Heart right ventricle (tissue), 16 donors: ENCODE data around the gene ST6GALNAC4. TPM values are rescaled to one million over a fixed set of nuclear protein-coding genes. Genes with fewer than 3 reads are reported as not detected.

Experiments used
- ATAC-seq, 8 donors: fragments of 200-7000 bp; cut with Tn5 transposase; one replicate each; pipeline ENCODE4 v1.9.1; 2020; ENCODE audit warnings: mild to moderate bottlenecking in 8 of 8, moderate library complexity in 8 of 8, moderate number of reproducible peaks in 1 of 8
- DNase-seq, 2 donors: peaks; one replicate each; pipeline ENCODE4 v3.0.0-alpha.2; 2020
- H3K27ac ChIP-seq, 10 donors: fragments of 200-600 bp; sonication (generic) in 2 of 10; one replicate each; pipeline versions ENCODE4 v1.5.0 to v1.8.0; 2020 to 2022; ENCODE audit warnings: mild to moderate bottlenecking in 3 of 10
- H3K27me3 ChIP-seq, 7 donors: fragments of 200-600 bp; one replicate each; pipeline ENCODE4 v1.8.0; 2021 to 2022; ENCODE audit warnings: mild to moderate bottlenecking in 2 of 7
- H3K36me3 ChIP-seq, 9 donors: fragments of 200-600 bp; sonication (generic) in 1 of 9; one replicate each; pipeline versions ENCODE4 v1.5.0 to v1.8.0; 2020 to 2022; ENCODE audit warnings: mild to moderate bottlenecking in 2 of 9
- H3K4me1 ChIP-seq, 9 donors: fragments of 200-600 bp; sonication (generic) in 1 of 9; one replicate each; pipeline versions ENCODE4 v1.5.0 to v1.8.0; 2020 to 2022; ENCODE audit warnings: mild to moderate bottlenecking in 4 of 9
- H3K4me3 ChIP-seq, 10 donors: fragments of 200-600 bp; sonication (generic) in 2 of 10; one replicate each; pipeline versions ENCODE4 v1.5.0 to v1.8.0; 2020 to 2022; ENCODE audit warnings: mild to moderate bottlenecking in 7 of 10, moderate library complexity in 2 of 10
- H3K9me3 ChIP-seq, 11 donors: fragments of 200-600 bp in 10 of 11; sonication (generic) in 2 of 11; one replicate each; pipeline versions ENCODE4 v1.5.0 to v1.8.0; 2013 to 2022; ENCODE audit warnings: mild to moderate bottlenecking in 2 of 11, control low read depth in 1 of 11, moderate library complexity in 1 of 11
- CTCF ChIP-seq, 9 donors: fragments of 200-600 bp; sonication (generic) in 2 of 9; IDR thresholded peaks; one replicate each; pipeline versions ENCODE4 v1.5.0 to v1.8.0; 2021 to 2022; ENCODE audit warnings: antibody characterized with exemption in 9 of 9, mild to moderate bottlenecking in 5 of 9, moderate library complexity in 1 of 9
- WGBS, 2 donors: extraction: QIAGEN DNeasy Blood & Tissue Kit; methylation state at CpG; one replicate each; pipeline ENCODE4 v1.1.7; 2013; ENCODE audit warnings: inconsistent platforms in 1 of 2; 5-methylcytosine and 5-hydroxymethylcytosine counted together
- intact Hi-C, 10 donors: fragments of 100-400 bp; cut with DNase I; formaldehyde crosslinking; loops; one replicate each; pipeline versions ENCODE4 v1.11.1 to v1.14.2; 2022
- polyA plus RNA-seq, 2 donors: library from polyadenylated mRNA; stranded (reverse); fragments of 200-250 nt; gene quantifications; one replicate each; pipeline ENCODE4 v1.2.3, GENCODE V29; 2013
- total RNA-seq, 10 donors: library from RNA; stranded (reverse); fragmentation: NEBNext Ultra II Directional in 3 of 10; extraction: Animal tissue kit (Norgen Biotek cat#: 25700) in 3 of 10; gene quantifications; one replicate each; pipeline versions ENCODE4 v1.2.1 to v1.2.4, GENCODE V29; 2021 to 2023
- donor health status: Arrhythmogenic right ventricular cardiomyopathy.
- donor health status: ischemic (EF 13 %, LVEDD 7.1; RV severe dilation, severe dysfunction).
- donor health status: healthy with polysubstance abuse.
- donor health status: DM: no; HTN: yes; CAD: no.
- donor health status: DM: no; HTN: no; CAD: no.
- donor health status: ischemic (EF 25% LVEDD 6.9; RV normal size, moderate dysfunction).
- donor health status: ischemic (EF 25% LVEDD 5.7; RV mildly dilated, moderate dysfunction).
- donor health status: healthy.
- donor health status: DM: yes; HTN: yes; CAD: no.
- donor health status: Ischemic cardiomyopathy.
- donor health status: ischemic (EF 35%, LVEDD 5.7; RV mildly dilated, moderate dysfunction).
- donor health status: nonischemic (EF 11% LVEDD 7.7; RV severe dilation, severe dysfunction).
- donor health status: DM: yes; HTN: yes; CAD: no.
- donor health status: PGD.
- donor health status: ischemic (EF 29% LVEDD 5.4; RV normal size, mild dysfunction).
- donor health status: nonischemic (EF 23%, LVEDD 6.1; RV moderate dilation, normal function).

ST6GALNAC4 gene
- total and polyA plus RNA-seq, 12 donors = 10.8 to 52.9 (median 33.9) TPM

GRCh38 chr9:127915325-127915752 is 1.5 kb downstream of the ST6GALNAC4 start:
- no peak for ATAC-seq
- Histone ChIP-seq H3K4me3 (peak overlapping the region in 7 of 10 donors; percentile 67 to 96 (median 78)), H3K4me1 (peaks cover 7 to 55% (median 41%) of the 10 kb centered on the region in 9 donors), H3K9me3 (no peaks in the 10 kb centered on the region), H3K36me3 (peaks cover 0 to 46% (median 11%) of the 10 kb centered on the region in 9 donors), H3K27ac (peak overlapping the region in 5 of 10 donors; percentile 7 to 75 (median 31)), H3K27me3 (no peaks in the 10 kb centered on the region)
- WGBS, 2 donors = 79 to 90% methylated on average over 5 of the region's 5 CpGs
- no peak for TF ChIP-seq CTCF (IDR thresholded peaks at IDR 0.05)
- no peak for DNase-seq
- intact Hi-C loops = loop anchor here in 8 of 10 donors (5.0 to 10.0 kb wide), 7 partner anchors 38 to 178 kb away; partner anchors contain the start of genes CDK9 (in 2 of the 8), AK1 (in 1 of the 8), FPGS (in 1 of the 8) and TOR2A (in 1 of the 8)

- Histone ChIP-seq H3K4me1 (peaks cover 6 to 42% (median 34%) of the 10 kb centered on the region in 9 donors), H3K4me3 (no peak overlapping the region), H3K36me3 (peaks cover 0 to 61% (median 18%) of the 10 kb centered on the region in 9 donors), H3K9me3 (no peaks in the 10 kb centered on the region), H3K27me3 (no peaks in the 10 kb centered on the region), H3K27ac (no peak overlapping the region)
- no peak for DNase-seq
- 96 to 99% methylated on average over 11 of the region's 11 CpGs for WGBS, 2 donors
- TF ChIP-seq CTCF (IDR thresholded peaks at IDR 0.05) = no peak
- no peak for ATAC-seq
- intact Hi-C loops = loop anchor here in 3 of 10 donors (5.0 to 10.0 kb wide), 3 partner anchors 109 to 129 kb away; partner anchors contain the start of genes CDK9 (in 1 of the 3) and FPGS (in 1 of the 3)
Measured at GRCh38 chr9:127913682-127914081, 3.2 kb downstream of the ST6GALNAC4 start.

GRCh38 chr9:127912882-127913281 is 4.0 kb downstream of the ST6GALNAC4 start:
- no peak for ATAC-seq
- peaks cover 0 to 69% (median 23%) of the 10 kb centered on the region in 9 donors for H3K36me3 ChIP-seq
- no peak overlapping the region for H3K4me3 ChIP-seq
- H3K27me3 ChIP-seq = no peaks in the 10 kb centered on the region
- TF ChIP-seq CTCF (IDR thresholded peaks at IDR 0.05) = no peak
- intact Hi-C loops = loop anchor here in 3 of 10 donors (5.0 to 10.0 kb wide), 3 partner anchors 108 to 128 kb away; partner anchors contain the start of genes CDK9 (in 1 of the 3) and FPGS (in 1 of the 3)
- peaks cover 4 to 34% (median 26%) of the 10 kb centered on the region in 9 donors for H3K4me1 ChIP-seq
- H3K27ac ChIP-seq = no peak overlapping the region
- 93 to 99% methylated on average over 5 of the region's 5 CpGs for WGBS, 2 donors
- no peak for DNase-seq
- H3K9me3 ChIP-seq = no peaks in the 10 kb centered on the region

GRCh38 chr9:127912296-127912695 is 4.5 kb downstream of the ST6GALNAC4 start:
- Histone ChIP-seq H3K27me3 (no peaks in the 10 kb centered on the region), H3K36me3 (peaks cover 0 to 74% (median 23%) of the 10 kb centered on the region in 9 donors), H3K4me3 (no peak overlapping the region), H3K27ac (no peak overlapping the region), H3K4me1 (peaks cover 4 to 30% (median 22%) of the 10 kb centered on the region in 9 donors), H3K9me3 (no peaks in the 10 kb centered on the region)
- ATAC-seq (no peak), DNase-seq (no peak)
- intact Hi-C loops = loop anchor here in 3 of 10 donors (5.0 to 10.0 kb wide), 3 partner anchors 107 to 127 kb away; partner anchors contain the start of genes CDK9 (in 1 of the 3) and FPGS (in 1 of the 3)
- 96 to 97% methylated on average over 31 of the region's 31 CpGs for WGBS, 2 donors
- no peak for TF ChIP-seq CTCF (IDR thresholded peaks at IDR 0.05)
